Head of caudate nucleus (tissue), 42 donors: ENCODE measurements around the gene CYB561.

Experiments used
- DNase-seq, 42 donors: peaks; one replicate each; pipeline versions ENCODE4 v3.0.0 to v3.0.0-alpha.2; 2020 to 2021; ENCODE audit warnings: mixed read lengths in 7 of 42
- intact Hi-C: fragments of 100-400 bp; cut with DNase I; formaldehyde crosslinking; loops from one replicate; pipeline ENCODE4 v1.15.0; 2022

Gene CYB561

GRCh38 chr17:63445954-63446752 is at the start of gene CYB561:
Gene CYB561, minus strand, starts transcription at chr17:63446306. Its CDS starts 8,759 bp downstream, at chr17:63437547.
- peak in 25 of 42 donors; percentile 48 to 78 (median 59) for DNase-seq
- intact Hi-C loops = loop anchor here (10.0 kb wide), 1 partner anchor 79 kb away; the partner anchor contains the start of gene KCNH6

GRCh38 chr17:63495491-63495890 is 49.4 kb upstream of the CYB561 start:
- no peak for DNase-seq
- intact Hi-C loops = no loop called here

- intact Hi-C loops = no loop called here
- no peak for DNase-seq
Observed at GRCh38 chr17:63494300-63494928, 48.3 kb upstream of the CYB561 start.

GRCh38 chr17:63493411-63493810 is 47.3 kb upstream of the CYB561 start:
- intact Hi-C loops = no loop called here
- DNase-seq = no peak

- intact Hi-C loops = no loop called here
- no peak for DNase-seq
Observed at GRCh38 chr17:63492940-63493339, 46.8 kb upstream of the CYB561 start.

- no peak for DNase-seq
- intact Hi-C loops = no loop called here
Observed at GRCh38 chr17:63491977-63492618, 46.0 kb upstream of the CYB561 start.

GRCh38 chr17:63491413-63491812 is 45.3 kb upstream of the CYB561 start:
- intact Hi-C loops = no loop called here
- no peak for DNase-seq

- no peak for DNase-seq
- intact Hi-C loops = no loop called here
Observed at GRCh38 chr17:63490858-63491400, 44.8 kb upstream of the CYB561 start.

- no peak for DNase-seq
Observed at GRCh38 chr17:63490329-63490728, 44.2 kb upstream of the CYB561 start.

GRCh38 chr17:63489291-63489690 is 43.2 kb upstream of the CYB561 start:
- DNase-seq = no peak
- intact Hi-C loops = no loop called here

More at GRCh38 chr17:63490329-63490728, 44.2 kb upstream of the CYB561 start:
- intact Hi-C loops = no loop called here

GRCh38 chr17:63488851-63489250 is 42.7 kb upstream of the CYB561 start:
- no peak for DNase-seq
- intact Hi-C loops = no loop called here

- no peak for DNase-seq
- intact Hi-C loops = no loop called here
Observed at GRCh38 chr17:63487014-63487339, 40.9 kb upstream of the CYB561 start.

GRCh38 chr17:63486317-63487013 is 40.4 kb upstream of the CYB561 start:
- intact Hi-C loops = no loop called here
- DNase-seq = no peak

GRCh38 chr17:63483655-63484575 is 37.8 kb upstream of the CYB561 start:
- no peak for DNase-seq
- intact Hi-C loops = no loop called here

GRCh38 chr17:63483038-63483437 is 36.9 kb upstream of the CYB561 start:
- intact Hi-C loops = no loop called here
- no peak for DNase-seq

- intact Hi-C loops = no loop called here
- DNase-seq = no peak
Observed at GRCh38 chr17:63482509-63482908, 36.4 kb upstream of the CYB561 start.

GRCh38 chr17:63481488-63481870 is 35.4 kb upstream of the CYB561 start:
- no peak for DNase-seq

GRCh38 chr17:63480826-63481487 is 34.9 kb upstream of the CYB561 start:
- intact Hi-C loops = no loop called here
- peak in 2 of 42 donors; percentile 32 to 38 for DNase-seq

More at GRCh38 chr17:63481488-63481870, 35.4 kb upstream of the CYB561 start:
- intact Hi-C loops = no loop called here
